HepG2 (cell line): ENCODE results near the gene PDE9A.

ENCODE experiments used
- DNMT1 ChIP-seq: sonication (generic); formaldehyde crosslinking; IDR thresholded peaks from 2 replicates; pipeline ENCODE4 v1.5.1; 2020; ENCODE audit warnings: mild to moderate bottlenecking, missing genetic modification reagents
- FOXK2 ChIP-seq: fragments of 450-650 bp; IDR thresholded peaks from 2 replicates; pipeline ENCODE4 v1.6.1; 2016
- HES4 ChIP-seq: sonication (generic); formaldehyde crosslinking; IDR thresholded peaks from 2 replicates; pipeline ENCODE4 v1.9.0; 2021; ENCODE audit warnings: mild to moderate bottlenecking, missing genetic modification reagents, borderline replicate concordance
- HNRNPK ChIP-seq: fragments of 200-400 bp; formaldehyde crosslinking; IDR thresholded peaks from 2 replicates; pipeline ENCODE4 v1.6.1; 2018; ENCODE audit warnings: low read length, low read depth, moderate library complexity, mild to moderate bottlenecking; ENCODE audit not compliant: poor library complexity, severe bottlenecking
- MYNN ChIP-seq: sonication (generic); formaldehyde crosslinking; IDR thresholded peaks from 2 replicates; pipeline ENCODE4 v1.4.0; 2020; ENCODE audit warnings: mild to moderate bottlenecking, low read depth, missing genetic modification reagents
- NR3C1 ChIP-seq: sonication (generic); formaldehyde crosslinking; IDR thresholded peaks from 2 replicates; pipeline ENCODE4 v1.4.0; 2020; ENCODE audit warnings: missing genetic modification reagents
- SMARCE1 ChIP-seq: fragments of 450-650 bp; IDR thresholded peaks from 2 replicates; pipeline ENCODE4 v1.6.1; 2017; ENCODE audit warnings: borderline replicate concordance
- TBX2 ChIP-seq: sonication (generic); formaldehyde crosslinking; IDR thresholded peaks from 2 replicates; pipeline ENCODE4 v1.5.0; 2020; ENCODE audit warnings: missing genetic modification reagents, mild to moderate bottlenecking, borderline replicate concordance
- TRIM22 ChIP-seq: fragments of 450-650 bp; IDR thresholded peaks from 2 replicates; pipeline ENCODE4 v1.6.1; 2017
- ZNF253 ChIP-seq: sonication (generic); formaldehyde crosslinking; IDR thresholded peaks from 2 replicates; pipeline ENCODE4 v1.8.0; 2022; ENCODE audit warnings: mild to moderate bottlenecking, missing genetic modification reagents, borderline replicate concordance
- ZNF33B ChIP-seq: sonication (generic); formaldehyde crosslinking; IDR thresholded peaks from 2 replicates; pipeline ENCODE4 v1.5.1; 2020; ENCODE audit warnings: mild to moderate bottlenecking, missing genetic modification reagents
- TF ChIP-seq, protein P1 (sequence below): sonication (generic); formaldehyde crosslinking; IDR thresholded peaks from 2 replicates; pipeline ENCODE4 v1.5.0; 2020; ENCODE audit warnings: mild to moderate bottlenecking, missing genetic modification reagents
- TF ChIP-seq, protein P2 (sequence below): sonication (generic); formaldehyde crosslinking; IDR thresholded peaks from 2 replicates; pipeline ENCODE4 v1.4.0; 2020; ENCODE audit warnings: missing genetic modification reagents, borderline replicate concordance
- TF ChIP-seq, protein P3 (sequence below): sonication (generic); formaldehyde crosslinking; conservative IDR thresholded peaks from 2 replicates; pipeline ENCODE4 v1.4.0; 2020; ENCODE audit warnings: missing genetic modification reagents

GRCh38 chr21:42617486-42617885, 35.9 kb upstream of the PDE9A start:
- no peak for TF ChIP-seq TRIM22
- TF ChIP-seq TBX2 (CRISPR knock-in tag), result no peak
- TF ChIP-seq HES4 (CRISPR knock-in tag), result no peak
- no peak for TF ChIP-seq DNMT1 (CRISPR knock-in tag)
- TF ChIP-seq, protein P1, sequence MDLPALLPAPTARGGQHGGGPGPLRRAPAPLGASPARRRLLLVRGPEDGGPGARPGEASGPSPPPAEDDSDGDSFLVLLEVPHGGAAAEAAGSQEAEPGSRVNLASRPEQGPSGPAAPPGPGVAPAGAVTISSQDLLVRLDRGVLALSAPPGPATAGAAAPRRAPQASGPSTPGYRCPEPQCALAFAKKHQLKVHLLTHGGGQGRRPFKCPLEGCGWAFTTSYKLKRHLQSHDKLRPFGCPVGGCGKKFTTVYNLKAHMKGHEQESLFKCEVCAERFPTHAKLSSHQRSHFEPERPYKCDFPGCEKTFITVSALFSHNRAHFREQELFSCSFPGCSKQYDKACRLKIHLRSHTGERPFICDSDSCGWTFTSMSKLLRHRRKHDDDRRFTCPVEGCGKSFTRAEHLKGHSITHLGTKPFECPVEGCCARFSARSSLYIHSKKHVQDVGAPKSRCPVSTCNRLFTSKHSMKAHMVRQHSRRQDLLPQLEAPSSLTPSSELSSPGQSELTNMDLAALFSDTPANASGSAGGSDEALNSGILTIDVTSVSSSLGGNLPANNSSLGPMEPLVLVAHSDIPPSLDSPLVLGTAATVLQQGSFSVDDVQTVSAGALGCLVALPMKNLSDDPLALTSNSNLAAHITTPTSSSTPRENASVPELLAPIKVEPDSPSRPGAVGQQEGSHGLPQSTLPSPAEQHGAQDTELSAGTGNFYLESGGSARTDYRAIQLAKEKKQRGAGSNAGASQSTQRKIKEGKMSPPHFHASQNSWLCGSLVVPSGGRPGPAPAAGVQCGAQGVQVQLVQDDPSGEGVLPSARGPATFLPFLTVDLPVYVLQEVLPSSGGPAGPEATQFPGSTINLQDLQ, result no peak
- TF ChIP-seq ZNF33B, result no peak
- no peak for TF ChIP-seq NR3C1 (CRISPR knock-in tag)
- TF ChIP-seq, protein P2, sequence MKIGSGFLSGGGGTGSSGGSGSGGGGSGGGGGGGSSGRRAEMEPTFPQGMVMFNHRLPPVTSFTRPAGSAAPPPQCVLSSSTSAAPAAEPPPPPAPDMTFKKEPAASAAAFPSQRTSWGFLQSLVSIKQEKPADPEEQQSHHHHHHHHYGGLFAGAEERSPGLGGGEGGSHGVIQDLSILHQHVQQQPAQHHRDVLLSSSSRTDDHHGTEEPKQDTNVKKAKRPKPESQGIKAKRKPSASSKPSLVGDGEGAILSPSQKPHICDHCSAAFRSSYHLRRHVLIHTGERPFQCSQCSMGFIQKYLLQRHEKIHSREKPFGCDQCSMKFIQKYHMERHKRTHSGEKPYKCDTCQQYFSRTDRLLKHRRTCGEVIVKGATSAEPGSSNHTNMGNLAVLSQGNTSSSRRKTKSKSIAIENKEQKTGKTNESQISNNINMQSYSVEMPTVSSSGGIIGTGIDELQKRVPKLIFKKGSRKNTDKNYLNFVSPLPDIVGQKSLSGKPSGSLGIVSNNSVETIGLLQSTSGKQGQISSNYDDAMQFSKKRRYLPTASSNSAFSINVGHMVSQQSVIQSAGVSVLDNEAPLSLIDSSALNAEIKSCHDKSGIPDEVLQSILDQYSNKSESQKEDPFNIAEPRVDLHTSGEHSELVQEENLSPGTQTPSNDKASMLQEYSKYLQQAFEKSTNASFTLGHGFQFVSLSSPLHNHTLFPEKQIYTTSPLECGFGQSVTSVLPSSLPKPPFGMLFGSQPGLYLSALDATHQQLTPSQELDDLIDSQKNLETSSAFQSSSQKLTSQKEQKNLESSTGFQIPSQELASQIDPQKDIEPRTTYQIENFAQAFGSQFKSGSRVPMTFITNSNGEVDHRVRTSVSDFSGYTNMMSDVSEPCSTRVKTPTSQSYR, result no peak
- TF ChIP-seq SMARCE1, result no peak
- no peak for TF ChIP-seq ZNF253 (CRISPR knock-in tag)
- TF ChIP-seq, protein P3, sequence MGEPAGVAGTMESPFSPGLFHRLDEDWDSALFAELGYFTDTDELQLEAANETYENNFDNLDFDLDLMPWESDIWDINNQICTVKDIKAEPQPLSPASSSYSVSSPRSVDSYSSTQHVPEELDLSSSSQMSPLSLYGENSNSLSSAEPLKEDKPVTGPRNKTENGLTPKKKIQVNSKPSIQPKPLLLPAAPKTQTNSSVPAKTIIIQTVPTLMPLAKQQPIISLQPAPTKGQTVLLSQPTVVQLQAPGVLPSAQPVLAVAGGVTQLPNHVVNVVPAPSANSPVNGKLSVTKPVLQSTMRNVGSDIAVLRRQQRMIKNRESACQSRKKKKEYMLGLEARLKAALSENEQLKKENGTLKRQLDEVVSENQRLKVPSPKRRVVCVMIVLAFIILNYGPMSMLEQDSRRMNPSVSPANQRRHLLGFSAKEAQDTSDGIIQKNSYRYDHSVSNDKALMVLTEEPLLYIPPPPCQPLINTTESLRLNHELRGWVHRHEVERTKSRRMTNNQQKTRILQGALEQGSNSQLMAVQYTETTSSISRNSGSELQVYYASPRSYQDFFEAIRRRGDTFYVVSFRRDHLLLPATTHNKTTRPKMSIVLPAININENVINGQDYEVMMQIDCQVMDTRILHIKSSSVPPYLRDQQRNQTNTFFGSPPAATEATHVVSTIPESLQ (CRISPR knock-in tag), result no peak
- no peak for TF ChIP-seq FOXK2
- TF ChIP-seq MYNN, result no peak
- TF ChIP-seq HNRNPK, result no peak
